ENCODE measurements around the gene PLK5.

The PLK5 gene

DNA sequence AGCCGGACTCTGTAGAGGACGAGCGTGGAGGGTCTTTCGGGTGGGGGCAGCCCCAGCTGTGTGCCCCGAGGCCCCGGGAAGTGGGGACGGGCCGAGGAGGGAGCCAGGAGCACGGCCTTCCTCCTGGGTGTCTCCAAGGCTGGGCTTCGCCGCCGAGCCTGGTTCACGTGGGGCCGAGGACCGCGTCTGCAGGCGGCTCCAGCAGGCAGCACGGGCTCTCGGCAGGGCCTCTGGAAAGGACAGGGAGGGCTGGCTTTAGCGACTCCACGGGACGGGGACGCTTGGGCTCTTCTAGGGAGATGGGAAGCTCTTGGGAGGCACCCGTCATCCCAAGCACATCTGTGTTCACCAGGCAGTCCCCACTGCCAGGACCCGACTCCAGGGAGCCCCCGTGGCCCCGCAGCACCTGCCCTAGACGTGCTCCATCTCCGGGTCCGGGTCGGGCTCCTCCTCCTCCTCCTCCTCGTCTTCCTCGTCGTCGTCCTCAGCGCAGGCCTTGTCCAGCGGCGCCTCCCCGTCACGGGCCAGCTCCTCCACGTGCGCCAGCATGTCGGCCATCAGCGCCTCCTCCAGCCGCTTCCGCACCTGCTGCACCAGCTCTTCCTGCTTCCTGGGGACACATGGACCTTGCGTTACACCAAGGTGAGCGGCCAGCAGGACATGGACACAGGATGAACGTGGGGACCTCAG lies 54.2 kb downstream of the PLK5 start (continued):
- TF ChIP-seq PPARA (CRISPR knock-in tag; IDR thresholded peaks at IDR 0.05; ENCODE audit: borderline replicate concordance) (no peak), ZC3H10 (CRISPR knock-in tag; IDR thresholded peaks at IDR 0.05) (no peak), TOX (CRISPR knock-in tag; IDR thresholded peaks at IDR 0.05; ENCODE audit: borderline replicate concordance) (no peak), BACH2 (CRISPR knock-in tag; IDR thresholded peaks at IDR 0.05; ENCODE audit: borderline replicate concordance) (no peak), ISL1 (CRISPR knock-in tag; IDR thresholded peaks at IDR 0.05) (no peak), ZFP30 (CRISPR knock-in tag; IDR thresholded peaks at IDR 0.05) (no peak), ZNF70 (CRISPR knock-in tag; IDR thresholded peaks at IDR 0.05) (no peak), ESRRG (CRISPR knock-in tag; IDR thresholded peaks at IDR 0.05) (no peak)

DNA sequence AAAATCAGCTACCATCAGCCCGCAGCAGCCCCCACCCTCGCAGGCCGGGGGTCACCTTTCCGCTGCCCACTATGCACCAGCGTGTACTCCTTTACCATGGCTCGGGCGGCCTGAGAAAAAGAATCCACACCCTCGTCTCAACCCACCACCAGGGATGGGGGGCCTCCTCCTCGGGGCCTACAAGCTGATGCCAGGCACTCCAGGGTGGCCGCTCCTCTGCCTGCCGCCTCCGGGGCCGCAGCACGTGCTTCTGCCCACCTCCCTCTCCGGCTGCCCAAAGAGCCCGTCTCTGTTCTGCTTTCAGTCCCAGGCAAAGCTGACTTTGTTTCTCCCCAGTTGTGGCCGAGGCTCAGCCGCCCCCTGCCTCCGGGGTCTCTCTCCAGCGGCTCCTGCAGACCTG lies 55.3 kb downstream of the PLK5 start:
- ATAC-seq, result no peak
- TF ChIP-seq BACH2 (CRISPR knock-in tag; IDR thresholded peaks at IDR 0.05; ENCODE audit: borderline replicate concordance), result no peak
- TF ChIP-seq, protein P1, sequence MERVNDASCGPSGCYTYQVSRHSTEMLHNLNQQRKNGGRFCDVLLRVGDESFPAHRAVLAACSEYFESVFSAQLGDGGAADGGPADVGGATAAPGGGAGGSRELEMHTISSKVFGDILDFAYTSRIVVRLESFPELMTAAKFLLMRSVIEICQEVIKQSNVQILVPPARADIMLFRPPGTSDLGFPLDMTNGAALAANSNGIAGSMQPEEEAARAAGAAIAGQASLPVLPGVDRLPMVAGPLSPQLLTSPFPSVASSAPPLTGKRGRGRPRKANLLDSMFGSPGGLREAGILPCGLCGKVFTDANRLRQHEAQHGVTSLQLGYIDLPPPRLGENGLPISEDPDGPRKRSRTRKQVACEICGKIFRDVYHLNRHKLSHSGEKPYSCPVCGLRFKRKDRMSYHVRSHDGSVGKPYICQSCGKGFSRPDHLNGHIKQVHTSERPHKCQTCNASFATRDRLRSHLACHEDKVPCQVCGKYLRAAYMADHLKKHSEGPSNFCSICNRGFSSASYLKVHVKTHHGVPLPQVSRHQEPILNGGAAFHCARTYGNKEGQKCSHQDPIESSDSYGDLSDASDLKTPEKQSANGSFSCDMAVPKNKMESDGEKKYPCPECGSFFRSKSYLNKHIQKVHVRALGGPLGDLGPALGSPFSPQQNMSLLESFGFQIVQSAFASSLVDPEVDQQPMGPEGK (CRISPR knock-in tag; IDR thresholded peaks at IDR 0.05; ENCODE audit: borderline replicate concordance), result no peak
- no peak for TF ChIP-seq ZNF565 (CRISPR knock-in tag; conservative IDR thresholded peaks at IDR 0.05; ENCODE audit: low read depth)
- TF ChIP-seq TCF4 (CRISPR knock-in tag; IDR thresholded peaks at IDR 0.05; ENCODE audit: borderline replicate concordance), result no peak

DNA sequence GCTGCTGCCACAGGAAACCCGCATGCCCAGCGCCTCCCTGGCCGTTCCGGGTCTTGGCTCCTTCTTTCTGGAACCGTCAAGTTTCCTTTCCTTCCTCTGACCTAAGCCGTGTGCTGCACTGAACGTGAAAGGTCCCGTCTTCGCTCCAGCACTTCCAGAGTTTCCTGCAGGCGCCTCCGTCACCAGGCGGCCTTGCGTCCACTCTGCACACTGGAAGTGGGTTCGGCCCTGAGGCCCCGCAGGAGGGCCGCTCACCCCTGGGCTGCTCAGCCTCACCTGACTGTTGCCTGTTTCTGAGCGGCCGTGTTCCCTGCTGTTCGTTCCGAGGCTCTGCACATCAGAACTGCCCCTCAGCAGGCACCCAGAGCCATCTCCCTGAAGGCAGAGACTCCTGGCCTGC lies 56.5 kb downstream of the PLK5 start:
- TF ChIP-seq, protein P1 (CRISPR knock-in tag; IDR thresholded peaks at IDR 0.05; ENCODE audit: borderline replicate concordance), result no peak
- TF ChIP-seq, protein P2, sequence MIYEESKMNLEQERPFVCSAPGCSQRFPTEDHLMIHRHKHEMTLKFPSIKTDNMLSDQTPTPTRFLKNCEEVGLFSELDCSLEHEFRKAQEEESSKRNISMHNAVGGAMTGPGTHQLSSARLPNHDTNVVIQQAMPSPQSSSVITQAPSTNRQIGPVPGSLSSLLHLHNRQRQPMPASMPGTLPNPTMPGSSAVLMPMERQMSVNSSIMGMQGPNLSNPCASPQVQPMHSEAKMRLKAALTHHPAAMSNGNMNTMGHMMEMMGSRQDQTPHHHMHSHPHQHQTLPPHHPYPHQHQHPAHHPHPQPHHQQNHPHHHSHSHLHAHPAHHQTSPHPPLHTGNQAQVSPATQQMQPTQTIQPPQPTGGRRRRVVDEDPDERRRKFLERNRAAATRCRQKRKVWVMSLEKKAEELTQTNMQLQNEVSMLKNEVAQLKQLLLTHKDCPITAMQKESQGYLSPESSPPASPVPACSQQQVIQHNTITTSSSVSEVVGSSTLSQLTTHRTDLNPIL (CRISPR knock-in tag; IDR thresholded peaks at IDR 0.05; ENCODE audit: low read depth), result no peak
- no peak for TF ChIP-seq OSR1 (CRISPR knock-in tag; IDR thresholded peaks at IDR 0.05)
- no peak for TF ChIP-seq SNAI2 (CRISPR knock-in tag; IDR thresholded peaks at IDR 0.05)
- TF ChIP-seq ZNF565 (CRISPR knock-in tag; conservative IDR thresholded peaks at IDR 0.05; ENCODE audit: low read depth), result no peak
- TF ChIP-seq ZFP30 (CRISPR knock-in tag; IDR thresholded peaks at IDR 0.05), result no peak
- TF ChIP-seq TCF4 (CRISPR knock-in tag; IDR thresholded peaks at IDR 0.05; ENCODE audit: borderline replicate concordance), result no peak
- TF ChIP-seq, protein P3, sequence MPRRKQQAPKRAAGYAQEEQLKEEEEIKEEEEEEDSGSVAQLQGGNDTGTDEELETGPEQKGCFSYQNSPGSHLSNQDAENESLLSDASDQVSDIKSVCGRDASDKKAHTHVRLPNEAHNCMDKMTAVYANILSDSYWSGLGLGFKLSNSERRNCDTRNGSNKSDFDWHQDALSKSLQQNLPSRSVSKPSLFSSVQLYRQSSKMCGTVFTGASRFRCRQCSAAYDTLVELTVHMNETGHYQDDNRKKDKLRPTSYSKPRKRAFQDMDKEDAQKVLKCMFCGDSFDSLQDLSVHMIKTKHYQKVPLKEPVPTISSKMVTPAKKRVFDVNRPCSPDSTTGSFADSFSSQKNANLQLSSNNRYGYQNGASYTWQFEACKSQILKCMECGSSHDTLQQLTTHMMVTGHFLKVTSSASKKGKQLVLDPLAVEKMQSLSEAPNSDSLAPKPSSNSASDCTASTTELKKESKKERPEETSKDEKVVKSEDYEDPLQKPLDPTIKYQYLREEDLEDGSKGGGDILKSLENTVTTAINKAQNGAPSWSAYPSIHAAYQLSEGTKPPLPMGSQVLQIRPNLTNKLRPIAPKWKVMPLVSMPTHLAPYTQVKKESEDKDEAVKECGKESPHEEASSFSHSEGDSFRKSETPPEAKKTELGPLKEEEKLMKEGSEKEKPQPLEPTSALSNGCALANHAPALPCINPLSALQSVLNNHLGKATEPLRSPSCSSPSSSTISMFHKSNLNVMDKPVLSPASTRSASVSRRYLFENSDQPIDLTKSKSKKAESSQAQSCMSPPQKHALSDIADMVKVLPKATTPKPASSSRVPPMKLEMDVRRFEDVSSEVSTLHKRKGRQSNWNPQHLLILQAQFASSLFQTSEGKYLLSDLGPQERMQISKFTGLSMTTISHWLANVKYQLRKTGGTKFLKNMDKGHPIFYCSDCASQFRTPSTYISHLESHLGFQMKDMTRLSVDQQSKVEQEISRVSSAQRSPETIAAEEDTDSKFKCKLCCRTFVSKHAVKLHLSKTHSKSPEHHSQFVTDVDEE (CRISPR knock-in tag; IDR thresholded peaks at IDR 0.05), result no peak
- no peak for TF ChIP-seq ESRRG (CRISPR knock-in tag; IDR thresholded peaks at IDR 0.05)
- TF ChIP-seq, protein P4, sequence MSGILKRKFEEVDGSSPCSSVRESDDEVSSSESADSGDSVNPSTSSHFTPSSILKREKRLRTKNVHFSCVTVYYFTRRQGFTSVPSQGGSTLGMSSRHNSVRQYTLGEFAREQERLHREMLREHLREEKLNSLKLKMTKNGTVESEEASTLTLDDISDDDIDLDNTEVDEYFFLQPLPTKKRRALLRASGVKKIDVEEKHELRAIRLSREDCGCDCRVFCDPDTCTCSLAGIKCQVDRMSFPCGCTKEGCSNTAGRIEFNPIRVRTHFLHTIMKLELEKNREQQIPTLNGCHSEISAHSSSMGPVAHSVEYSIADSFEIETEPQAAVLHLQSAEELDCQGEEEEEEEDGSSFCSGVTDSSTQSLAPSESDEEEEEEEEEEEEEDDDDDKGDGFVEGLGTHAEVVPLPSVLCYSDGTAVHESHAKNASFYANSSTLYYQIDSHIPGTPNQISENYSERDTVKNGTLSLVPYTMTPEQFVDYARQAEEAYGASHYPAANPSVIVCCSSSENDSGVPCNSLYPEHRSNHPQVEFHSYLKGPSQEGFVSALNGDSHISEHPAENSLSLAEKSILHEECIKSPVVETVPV (CRISPR knock-in tag; IDR thresholded peaks at IDR 0.05), result no peak
- no peak for TF ChIP-seq TOX (CRISPR knock-in tag; IDR thresholded peaks at IDR 0.05; ENCODE audit: borderline replicate concordance)
- no peak for TF ChIP-seq RARB (CRISPR knock-in tag; IDR thresholded peaks at IDR 0.05)
- TF ChIP-seq ZNF70 (CRISPR knock-in tag; IDR thresholded peaks at IDR 0.05), result no peak
- no peak for TF ChIP-seq CSDC2 (CRISPR knock-in tag; IDR thresholded peaks at IDR 0.05)
- no peak for TF ChIP-seq GLIS3 (CRISPR knock-in tag; IDR thresholded peaks at IDR 0.05)
- no peak for TF ChIP-seq ZFP3 (CRISPR knock-in tag; IDR thresholded peaks at IDR 0.05)
- no peak for TF ChIP-seq PPARA (CRISPR knock-in tag; IDR thresholded peaks at IDR 0.05; ENCODE audit: borderline replicate concordance)
- TF ChIP-seq ZNF8 (CRISPR knock-in tag; IDR thresholded peaks at IDR 0.05), result no peak
- TF ChIP-seq ARNTL (CRISPR knock-in tag; IDR thresholded peaks at IDR 0.05; ENCODE audit: borderline replicate concordance, low read depth), result no peak
- TF ChIP-seq, protein P5, sequence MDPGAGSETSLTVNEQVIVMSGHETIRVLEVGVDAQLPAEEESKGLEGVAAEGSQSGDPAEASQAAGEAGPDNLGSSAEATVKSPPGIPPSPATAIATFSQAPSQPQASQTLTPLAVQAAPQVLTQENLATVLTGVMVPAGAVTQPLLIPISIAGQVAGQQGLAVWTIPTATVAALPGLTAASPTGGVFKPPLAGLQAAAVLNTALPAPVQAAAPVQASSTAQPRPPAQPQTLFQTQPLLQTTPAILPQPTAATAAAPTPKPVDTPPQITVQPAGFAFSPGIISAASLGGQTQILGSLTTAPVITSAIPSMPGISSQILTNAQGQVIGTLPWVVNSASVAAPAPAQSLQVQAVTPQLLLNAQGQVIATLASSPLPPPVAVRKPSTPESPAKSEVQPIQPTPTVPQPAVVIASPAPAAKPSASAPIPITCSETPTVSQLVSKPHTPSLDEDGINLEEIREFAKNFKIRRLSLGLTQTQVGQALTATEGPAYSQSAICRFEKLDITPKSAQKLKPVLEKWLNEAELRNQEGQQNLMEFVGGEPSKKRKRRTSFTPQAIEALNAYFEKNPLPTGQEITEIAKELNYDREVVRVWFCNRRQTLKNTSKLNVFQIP (CRISPR knock-in tag; IDR thresholded peaks at IDR 0.05; ENCODE audit: borderline replicate concordance, low read depth), result no peak
- no peak for ATAC-seq

Data from SK-N-SH treated with all-trans-retinoic acid at 6 μM for 48 hours (cell line).